ENCODE data around the gene CIPC. TPM values are rescaled to one million over a fixed set of nuclear protein-coding genes. Genes with fewer than 3 reads are reported as not detected.

The CIPC gene
- polyA plus RNA-seq, 1 experiment = 9.9 TPM

GRCh38 chr14:77133720-77134338 lies 35.8 kb downstream of the CIPC start:
- peaks cover 41% of the 10 kb centered on the region for H3K27me3 ChIP-seq (ENCODE audit: control insufficient read depth, insufficient read depth, low read length)
- ChIA-PET POLR2A (no interaction called here), CTCF (interaction anchor here (0.7 to 1.1 kb wide), 3 partner anchors 10 to 261 kb away, joined by 3 read pairs; no protein-coding TSS in a partner anchor)
- DNase-seq (ENCODE audit: low read depth, low spot score) = peak; percentile 11
- H3K4me3 ChIP-seq (ENCODE audit: low read depth, low read length) = no peak overlapping the region
- no peak for TF ChIP-seq CTCF (IDR thresholded peaks at IDR 0.05; ENCODE audit: low read depth, low read length)
- H3K9me3 ChIP-seq (ENCODE audit: control insufficient read depth, insufficient read depth, low read length) = no peaks in the 10 kb centered on the region
- no peak overlapping the region for H3K27ac ChIP-seq (ENCODE audit: low read depth, low read length)

- CTCF ChIA-PET = no interaction called here
- no peak for TF ChIP-seq CTCF (IDR thresholded peaks at IDR 0.05; ENCODE audit: low read depth, low read length)
- Histone ChIP-seq H3K27me3 (ENCODE audit: control insufficient read depth, insufficient read depth, low read length) (peaks cover 70% of the 10 kb centered on the region), H3K9me3 (ENCODE audit: control insufficient read depth, insufficient read depth, low read length) (no peaks in the 10 kb centered on the region; the same call in 1 of the 2 replicates), H3K27ac (ENCODE audit: low read depth, low read length) (no peak overlapping the region), H3K4me3 (ENCODE audit: low read depth, low read length) (no peak overlapping the region)
- DNase-seq (ENCODE audit: low read depth, low spot score) = no peak
- POLR2A ChIA-PET = no interaction called here
These were observed 41.0 kb downstream of the CIPC start for GRCh38 chr14:77139022-77139421.

DNA sequence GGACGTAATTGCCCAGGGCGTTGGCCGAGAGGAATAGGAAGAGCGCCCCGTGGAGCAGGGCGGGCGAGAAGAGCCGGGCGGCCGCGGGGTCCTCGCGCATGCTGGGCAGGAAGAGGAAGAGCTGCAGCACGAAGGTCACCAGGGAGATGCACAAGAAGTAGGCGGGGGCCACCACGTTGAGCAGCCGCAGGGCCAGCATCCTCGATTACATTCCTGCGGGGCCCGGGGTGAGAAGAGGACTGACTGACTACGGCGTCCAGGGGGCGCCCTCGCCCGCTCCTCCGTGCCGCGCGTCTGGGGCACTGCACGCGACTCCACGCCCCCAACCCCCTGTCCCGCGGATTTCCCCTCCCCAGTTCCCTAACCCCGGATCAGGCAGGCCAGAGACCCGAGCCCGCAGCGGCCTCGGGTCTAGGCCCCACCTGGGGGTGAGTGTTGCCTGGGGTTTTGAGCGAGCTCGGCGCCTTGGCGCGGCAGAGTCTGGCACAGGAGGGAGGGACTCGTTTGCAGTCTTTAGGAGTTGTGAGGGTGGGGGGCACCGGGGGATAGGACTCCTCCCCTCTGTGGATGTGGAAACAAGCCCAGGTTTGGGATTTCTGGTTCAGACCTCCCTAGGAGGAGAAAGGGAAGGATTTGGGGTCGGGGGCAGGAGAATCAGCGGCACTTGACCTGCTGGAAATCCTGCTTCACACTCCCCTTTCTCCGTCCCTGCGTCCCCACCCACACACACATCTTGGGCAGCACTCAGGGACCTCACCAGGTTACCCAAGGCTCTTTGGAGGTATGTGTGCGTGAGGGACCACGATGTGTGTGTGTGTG lies 41.7 kb downstream of the CIPC start:
- CTCF ChIA-PET = no interaction called here
- DNase-seq (ENCODE audit: low read depth, low spot score) = no peak
- POLR2A ChIA-PET = interaction anchor here (0.5 kb wide), 1 partner anchor 39 kb away, joined by 3 read pairs; no protein-coding TSS in a partner anchor
- H3K4me3 ChIP-seq (ENCODE audit: low read depth, low read length) = no peak overlapping the region
- H3K27me3 ChIP-seq (ENCODE audit: control insufficient read depth, insufficient read depth, low read length) = peaks cover 70% of the 10 kb centered on the region
- no peaks in the 10 kb centered on the region; the same call in 1 of the 2 replicates for H3K9me3 ChIP-seq (ENCODE audit: control insufficient read depth, insufficient read depth, low read length)
- no peak overlapping the region for H3K27ac ChIP-seq (ENCODE audit: low read depth, low read length)
- TF ChIP-seq CTCF (IDR thresholded peaks at IDR 0.05; ENCODE audit: low read depth, low read length) = peak; percentile 48

- DNase-seq (ENCODE audit: low read depth, low spot score) = no peak
- no peaks in the 10 kb centered on the region; the same call in 1 of the 2 replicates for H3K9me3 ChIP-seq (ENCODE audit: control insufficient read depth, insufficient read depth, low read length)
- no peak overlapping the region for H3K4me3 ChIP-seq (ENCODE audit: low read depth, low read length)
- peaks cover 75% of the 10 kb centered on the region for H3K27me3 ChIP-seq (ENCODE audit: control insufficient read depth, insufficient read depth, low read length)
- ChIA-PET CTCF (no interaction called here), POLR2A (no interaction called here)
- no peak for TF ChIP-seq CTCF (IDR thresholded peaks at IDR 0.05; ENCODE audit: low read depth, low read length)
- no peak overlapping the region for H3K27ac ChIP-seq (ENCODE audit: low read depth, low read length)
These were observed 42.5 kb downstream of the CIPC start for GRCh38 chr14:77140359-77141213.
